ENCODE data around the gene CARMIL1.

The CARMIL1 gene

DNA sequence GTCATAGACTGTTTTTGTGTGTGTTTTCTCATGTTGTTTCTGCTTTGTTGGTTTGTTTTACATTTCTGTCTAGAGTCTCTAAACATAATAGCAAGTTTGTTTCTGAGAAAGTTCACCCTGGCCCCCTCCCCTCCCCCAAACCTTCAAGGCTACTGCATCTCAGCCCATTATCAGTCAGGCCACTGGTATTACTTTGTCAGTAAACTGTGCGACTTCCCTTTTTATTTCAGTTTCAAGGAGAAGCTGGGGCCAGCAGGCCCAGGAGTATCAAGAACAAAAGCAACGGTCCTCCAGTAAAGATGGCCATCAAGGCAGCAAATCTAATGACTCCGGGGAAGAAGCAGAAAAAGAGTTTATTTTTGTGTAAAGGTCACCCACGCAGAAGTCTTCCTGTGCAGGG is 340.0 kb downstream of the CARMIL1 start:
- DNase-seq (ENCODE audit: low spot score), result no peak

DNA sequence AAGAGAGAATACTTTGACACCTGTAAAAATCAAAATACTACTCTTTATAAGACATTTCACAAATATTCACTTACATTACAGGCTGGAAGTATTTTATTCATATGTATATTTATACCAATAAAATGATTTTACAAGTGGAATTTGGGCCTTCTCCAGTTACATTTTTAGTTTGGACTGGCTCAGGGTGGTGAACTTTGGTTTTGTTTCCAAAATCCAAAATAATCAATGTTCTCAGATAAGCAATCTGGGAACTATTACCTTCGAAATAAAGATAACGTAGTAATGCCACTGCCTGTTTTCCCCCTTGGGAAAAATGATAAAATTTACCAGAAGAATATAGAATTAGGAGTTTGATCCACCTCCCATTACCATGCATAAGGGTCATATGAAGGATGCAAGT is 341.2 kb downstream of the CARMIL1 start:
- no peak for DNase-seq (ENCODE audit: low spot score)

DNA sequence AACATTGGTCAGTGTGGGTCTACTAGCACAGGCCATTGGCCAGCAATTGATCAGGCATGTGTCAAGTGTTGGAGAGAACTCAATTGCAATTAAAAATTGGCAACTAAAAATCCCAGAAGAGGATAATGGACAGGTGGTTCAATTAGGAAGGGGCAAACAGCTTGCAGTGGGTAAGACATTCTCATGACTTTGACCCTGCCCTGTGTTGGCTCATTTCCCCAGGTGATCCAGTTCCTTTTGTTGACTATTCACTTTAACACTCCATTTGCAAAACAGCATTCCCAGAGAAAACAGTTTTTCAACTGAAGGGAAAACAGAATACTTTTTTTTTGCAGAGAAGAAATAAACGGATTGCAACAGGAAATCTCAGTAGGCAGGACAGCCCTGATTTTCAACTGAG is 343.9 kb downstream of the CARMIL1 start:
- no peak for DNase-seq (ENCODE audit: low spot score)

DNA sequence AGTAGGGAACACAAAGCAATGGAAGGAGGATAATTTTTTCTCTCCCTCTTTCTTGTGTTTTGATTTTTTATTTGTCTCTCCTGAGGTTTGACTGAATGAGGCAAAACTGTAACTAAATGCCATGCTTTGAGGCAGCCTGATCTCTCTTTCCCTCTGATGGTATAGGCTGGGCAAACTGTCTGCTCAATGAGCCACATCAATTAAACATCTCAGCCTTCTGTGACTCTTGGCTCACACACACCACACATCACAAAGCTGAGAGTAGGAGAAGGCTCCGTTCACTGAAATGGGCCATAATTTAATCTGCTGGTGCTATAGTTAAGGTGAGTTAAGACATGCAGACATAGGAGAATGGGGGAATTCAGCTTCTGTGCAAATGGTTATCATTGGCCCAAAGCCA is 344.7 kb downstream of the CARMIL1 start:
- DNase-seq (ENCODE audit: low spot score), result no peak

DNA sequence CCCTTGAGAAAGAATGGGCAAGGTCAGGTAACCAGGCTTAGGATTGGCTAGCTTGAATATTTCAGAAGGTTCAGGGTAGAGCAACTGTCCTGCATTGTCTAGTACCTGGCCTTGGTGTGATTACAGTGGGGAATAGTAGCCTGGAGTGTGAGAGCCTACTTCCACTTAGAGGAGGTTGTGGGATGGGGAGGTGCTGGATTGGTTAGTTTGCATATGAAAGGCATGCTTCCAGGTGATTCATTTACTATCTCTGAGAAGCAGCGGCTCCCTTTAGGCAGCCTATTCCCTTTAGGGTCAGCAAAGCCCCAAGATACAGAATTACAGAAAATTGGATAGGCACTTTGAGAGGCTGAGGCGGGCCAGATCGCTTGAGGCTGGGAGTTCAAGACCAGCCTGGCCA is 347.8 kb downstream of the CARMIL1 start:
- no peak for DNase-seq (ENCODE audit: low spot score)

DNA sequence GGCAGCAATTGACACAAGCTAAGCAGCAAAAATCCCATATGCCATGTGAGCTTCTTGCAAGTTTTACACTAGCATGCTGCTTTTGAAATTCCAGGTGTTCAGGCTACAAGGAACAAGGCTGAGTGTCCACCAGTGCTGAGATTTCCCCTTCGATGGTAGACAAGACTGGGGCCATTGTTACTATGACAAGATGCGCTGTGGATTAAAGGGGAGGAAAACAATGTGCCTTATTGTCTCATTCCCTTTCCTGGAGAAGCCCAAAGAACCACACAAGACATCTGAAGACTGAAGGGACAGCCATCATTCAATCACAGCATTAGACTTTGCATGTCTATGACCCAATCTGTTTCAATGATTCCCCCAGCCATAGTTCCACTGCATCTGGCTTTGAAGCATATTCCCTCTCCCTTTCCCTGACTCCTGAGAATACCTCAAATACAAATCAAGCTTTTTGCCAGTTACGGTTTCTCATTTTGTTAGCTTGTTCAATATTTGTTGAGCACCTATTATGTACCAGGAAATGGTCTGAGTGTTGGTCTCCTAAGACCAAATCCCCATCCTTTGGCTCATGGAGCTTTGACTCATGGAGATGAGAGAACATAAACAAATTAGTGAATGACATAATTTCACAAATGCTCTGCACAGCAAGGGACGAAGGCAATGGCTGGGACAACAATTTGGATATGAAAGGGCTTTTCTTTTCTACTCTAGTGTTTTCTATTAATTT is 349.5 kb downstream of the CARMIL1 start:
- no peak for DNase-seq (ENCODE audit: low spot score)

DNA sequence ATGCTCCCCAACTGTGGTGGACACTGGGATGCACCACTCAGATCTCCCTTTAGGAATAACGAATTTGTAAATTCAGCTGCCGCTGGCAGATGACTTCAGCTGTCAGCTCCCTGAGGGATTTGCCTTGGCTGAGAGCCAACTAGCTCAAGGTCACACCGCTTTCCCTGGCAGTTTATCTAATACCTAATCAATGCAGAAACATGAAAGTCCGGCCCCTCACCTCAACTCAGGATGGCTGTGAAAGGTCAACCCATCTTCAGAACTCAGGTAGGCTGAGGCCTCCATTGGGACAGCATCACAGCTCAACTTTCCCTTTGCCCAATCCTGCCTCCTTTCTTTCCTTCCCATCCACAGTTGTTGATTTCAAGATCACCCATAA is 350.0 kb downstream of the CARMIL1 start:
- DNase-seq (ENCODE audit: low spot score), result no peak

DNA sequence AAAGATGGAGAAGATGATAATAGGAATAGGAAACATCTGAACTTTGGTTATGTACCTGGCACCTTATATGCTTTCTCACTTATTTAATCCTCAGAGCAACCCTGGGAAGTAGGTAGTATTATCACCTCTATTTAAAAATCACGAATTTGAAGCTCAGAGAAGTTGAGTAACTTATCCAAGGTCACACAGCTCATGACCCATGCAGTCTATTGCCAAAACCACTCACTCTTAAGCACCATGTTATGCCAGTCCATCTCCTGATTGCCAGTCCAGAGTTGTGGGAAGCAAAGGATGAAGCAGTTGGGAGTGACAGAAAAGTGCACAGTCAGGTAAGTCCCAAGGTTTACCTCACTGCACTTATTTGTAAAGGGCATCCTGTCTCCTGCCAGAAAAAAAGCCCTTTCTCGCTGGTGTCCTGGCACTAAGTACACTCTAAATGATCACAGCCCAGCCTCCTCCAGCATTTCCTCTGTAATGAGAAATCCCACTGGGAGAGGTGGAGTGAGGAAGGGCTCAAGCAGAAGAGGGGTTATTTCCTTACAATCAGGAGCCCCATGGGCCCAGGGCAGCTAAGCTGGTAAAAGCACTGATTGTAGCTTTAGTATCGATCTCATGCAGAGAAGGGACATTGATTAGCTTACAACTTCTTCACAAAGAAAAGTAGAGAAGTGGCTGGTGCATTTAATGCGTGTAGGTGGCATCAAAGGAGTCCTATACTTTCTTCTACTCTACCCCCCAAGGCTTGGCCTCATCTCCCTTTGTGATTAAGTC is 351.5 kb downstream of the CARMIL1 start:
- no peak for DNase-seq (ENCODE audit: low spot score)

DNA sequence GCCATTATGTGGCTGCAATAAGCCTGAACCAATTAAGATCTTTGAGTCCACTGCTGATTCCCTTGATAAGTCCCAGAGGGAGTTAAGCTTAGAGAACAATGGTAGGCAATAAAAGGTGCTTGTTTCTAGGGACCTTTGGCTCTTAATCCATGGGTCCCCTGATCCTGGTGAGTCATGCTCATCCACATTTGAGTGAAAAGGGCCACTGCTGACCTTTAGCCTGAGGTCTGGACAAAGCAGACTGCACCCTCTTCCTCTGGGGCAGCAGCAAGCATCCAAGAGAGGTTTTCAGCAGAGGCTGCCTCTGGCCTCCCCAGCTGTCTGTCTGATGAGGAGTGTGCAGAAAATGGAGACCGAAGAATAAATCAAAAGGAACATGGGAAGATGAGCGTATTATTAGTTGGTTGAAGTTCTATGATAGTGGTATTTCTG is 356.7 kb downstream of the CARMIL1 start:
- DNase-seq (ENCODE audit: low spot score), result peak; percentile 7

DNA sequence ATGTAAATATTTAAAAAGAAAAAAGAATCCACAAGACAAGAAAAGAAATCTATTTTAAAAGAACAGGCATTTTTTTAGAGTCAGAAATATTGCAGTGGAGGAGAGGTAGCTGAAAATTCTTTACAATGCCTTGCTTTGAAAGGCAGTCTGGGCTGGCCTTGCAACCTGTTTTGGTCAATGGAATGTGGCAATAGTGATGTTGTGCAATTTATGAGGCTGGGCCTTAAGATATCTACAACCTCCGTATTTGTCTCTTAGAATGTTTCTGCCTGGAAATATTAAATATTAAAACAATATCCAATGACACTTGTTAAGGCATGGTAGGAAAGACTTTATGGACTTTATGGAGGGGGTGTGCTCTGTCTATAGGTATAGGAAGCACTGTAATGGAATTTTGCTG is 358.0 kb downstream of the CARMIL1 start:
- DNase-seq (ENCODE audit: low spot score), result no peak

DNA sequence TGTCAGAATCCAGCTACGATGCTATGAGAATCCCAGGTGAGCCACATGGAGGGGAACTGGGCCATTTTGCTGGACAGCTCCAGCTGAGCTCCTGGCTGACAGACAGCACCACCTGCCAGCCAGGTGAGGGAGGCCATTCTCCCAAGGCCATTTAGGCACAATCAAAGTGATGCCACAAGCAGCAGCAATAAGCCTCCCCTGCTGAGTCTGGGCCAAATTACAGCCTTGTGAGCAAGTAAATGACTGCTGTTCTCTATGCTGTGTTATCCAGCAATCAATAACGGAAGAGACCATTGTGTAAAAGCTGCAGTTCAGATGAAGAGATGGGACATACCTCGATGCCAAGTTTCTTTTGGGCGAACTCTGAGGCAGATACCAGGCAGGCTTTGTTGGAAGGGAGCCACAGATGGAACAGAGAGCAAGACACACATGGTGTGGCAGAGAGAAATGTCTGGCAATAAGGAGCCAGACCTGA is 358.8 kb downstream of the CARMIL1 start:
- DNase-seq (ENCODE audit: low spot score), result no peak

DNA sequence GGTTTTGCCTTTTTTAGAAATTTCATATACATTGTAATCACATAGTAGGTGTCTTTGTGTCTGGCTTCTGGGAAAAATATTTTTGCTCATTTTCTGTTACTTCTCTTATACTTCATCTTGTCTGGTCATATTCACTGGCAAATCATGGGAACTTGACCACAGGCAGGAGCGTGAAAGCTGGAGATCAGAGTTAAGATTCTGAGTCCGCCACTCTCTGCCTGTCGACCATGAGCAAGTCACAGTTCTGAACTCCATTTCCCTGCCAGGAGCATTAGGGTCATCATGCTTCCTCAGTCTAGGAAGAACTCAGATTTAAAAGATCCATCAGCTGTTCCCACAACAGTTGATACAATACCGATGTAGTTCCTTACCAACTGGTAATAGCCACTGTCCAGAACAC is 360.5 kb downstream of the CARMIL1 start:
- no peak for DNase-seq (ENCODE audit: low spot score)

DNA sequence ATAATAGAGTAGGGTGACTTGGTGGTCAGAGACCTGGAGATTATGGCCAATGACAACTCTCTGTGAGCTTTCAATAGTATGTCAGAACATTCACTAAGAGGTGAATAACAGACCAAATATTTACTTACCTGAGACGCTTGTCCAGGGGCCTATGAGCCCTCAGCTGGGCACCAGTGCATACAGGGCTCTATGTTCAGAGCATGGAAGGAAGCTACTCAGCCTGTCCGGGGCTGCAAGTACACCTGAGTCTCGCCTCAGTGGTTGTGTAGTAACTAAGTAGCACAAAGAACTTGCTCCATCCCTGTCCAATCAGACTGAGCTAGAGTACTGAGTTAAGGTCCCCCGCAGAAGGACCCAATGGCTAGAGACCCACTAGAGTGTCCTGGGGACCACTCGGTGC is 361.3 kb downstream of the CARMIL1 start:
- no peak for DNase-seq (ENCODE audit: low spot score)

DNA sequence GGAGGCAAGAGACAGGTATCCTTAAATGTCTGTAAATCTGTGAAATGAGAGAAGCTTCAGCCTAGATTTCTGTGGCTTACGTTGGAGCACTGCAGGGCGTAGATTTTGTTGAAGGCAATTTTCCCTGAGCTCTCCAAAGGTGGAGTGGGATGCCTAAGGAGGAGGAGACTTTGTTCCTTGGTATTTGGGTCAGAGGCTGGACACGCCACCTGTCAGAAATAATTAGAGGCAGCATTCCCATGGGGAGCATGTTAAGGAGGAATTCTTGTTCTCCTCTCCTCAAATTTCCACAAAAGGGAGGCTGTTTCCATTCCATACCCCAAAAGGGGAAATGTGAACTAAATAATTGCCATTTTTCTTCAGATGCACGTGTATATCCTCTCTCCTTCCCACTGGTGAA is 361.7 kb downstream of the CARMIL1 start:
- DNase-seq (ENCODE audit: low spot score), result no peak

DNA sequence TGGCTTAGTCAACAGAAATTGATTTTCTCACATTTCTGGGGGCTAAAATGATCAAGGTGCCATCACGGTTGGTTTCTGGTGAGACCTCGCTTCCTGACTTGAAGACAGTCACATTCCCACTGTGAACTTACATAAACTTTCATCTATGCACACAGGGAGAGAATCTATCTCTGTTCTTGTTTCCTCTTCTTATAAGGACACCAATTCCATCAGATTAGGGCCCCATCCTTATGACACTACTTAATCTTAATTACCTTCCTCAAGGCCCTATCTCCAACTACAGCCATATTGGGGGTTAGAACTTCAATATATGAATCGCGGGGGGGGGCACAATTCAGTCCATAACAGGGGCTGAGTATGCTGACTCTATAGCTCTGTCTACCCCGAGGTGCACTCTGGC is 362.2 kb downstream of the CARMIL1 start:
- no peak for DNase-seq (ENCODE audit: low spot score)

DNA sequence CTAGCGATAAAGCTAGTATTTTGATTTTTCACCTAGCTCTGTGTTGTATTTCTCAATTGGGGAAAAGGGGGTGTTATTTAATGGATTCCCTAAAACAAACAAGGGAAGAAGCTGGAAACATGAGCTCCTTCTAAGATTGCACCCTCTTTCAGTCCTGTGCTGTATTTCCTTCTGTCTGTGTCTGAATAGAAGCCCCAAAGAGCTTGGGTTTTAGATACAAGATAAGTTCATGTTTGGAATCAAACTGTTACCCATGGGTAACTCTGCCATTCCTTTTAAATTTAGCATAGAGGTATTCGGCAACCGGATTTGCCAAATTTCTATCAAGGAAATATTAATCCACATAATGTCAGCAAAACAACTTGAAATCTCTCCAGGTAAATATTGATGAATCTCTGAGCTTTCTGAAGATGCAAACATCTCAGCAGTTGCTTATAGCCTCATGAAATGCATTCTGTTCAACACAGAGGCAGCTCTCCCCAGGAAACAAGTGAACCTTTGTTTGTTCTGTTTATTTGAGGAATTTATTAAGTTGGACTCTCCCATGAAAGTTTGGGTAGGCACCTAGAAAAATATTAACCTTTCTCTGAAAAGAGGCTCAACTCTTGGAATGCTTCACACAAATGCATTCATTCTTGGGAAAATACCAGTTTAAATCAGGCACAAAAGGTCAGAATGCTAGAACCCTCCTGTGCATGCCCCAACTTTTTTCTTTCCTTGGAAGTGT is 362.9 kb downstream of the CARMIL1 start:
- no peak for DNase-seq (ENCODE audit: low spot score)

DNA sequence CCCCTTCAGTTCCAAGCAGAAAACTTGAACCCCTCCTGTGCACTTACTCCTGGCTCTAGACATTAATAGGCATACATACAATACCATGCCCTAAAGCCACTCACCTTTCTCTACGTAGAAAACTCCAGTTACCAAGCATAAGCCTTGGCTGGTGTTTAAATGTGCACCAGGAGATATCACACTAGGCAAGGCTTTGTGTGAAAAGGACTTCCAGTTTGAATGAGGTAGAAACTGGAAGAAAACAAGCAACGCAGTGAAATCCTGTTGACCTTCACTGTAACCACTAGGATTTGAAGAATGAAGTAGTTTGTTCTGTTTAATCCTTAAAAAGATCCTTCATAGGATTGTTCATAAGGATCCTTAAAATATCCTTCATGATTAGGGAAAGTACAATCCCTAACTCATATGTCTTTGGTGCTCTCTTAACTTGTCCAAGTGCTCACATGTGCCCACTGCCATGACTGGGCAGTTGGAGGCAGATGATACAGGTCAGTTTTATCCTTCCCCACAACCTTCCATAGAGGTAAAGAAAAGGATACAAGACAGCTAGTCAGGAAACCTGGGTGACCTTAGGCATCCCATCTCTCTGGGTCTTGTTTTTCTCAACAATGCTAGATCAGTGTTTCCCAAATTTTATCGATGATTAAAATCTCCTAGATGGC is 363.6 kb downstream of the CARMIL1 start:
- DNase-seq (ENCODE audit: low spot score), result no peak

DNA sequence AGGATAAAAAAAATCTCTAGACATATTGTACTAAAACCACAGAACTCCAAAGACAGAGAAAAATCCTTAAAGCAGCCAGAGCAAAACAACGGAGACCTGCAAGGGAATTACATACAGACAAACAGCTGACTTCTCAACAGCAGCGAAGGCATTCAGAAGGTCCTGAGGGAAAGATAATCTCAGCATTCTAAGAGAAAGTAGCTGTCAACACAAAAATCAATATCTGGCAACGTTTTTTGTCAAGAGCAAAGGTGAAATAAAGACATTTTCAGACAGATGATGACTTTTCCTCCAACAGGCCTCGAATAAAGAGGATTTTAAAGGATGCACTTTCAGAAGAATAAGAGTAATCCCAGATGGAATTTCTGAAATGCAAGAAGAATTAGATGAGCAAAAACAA is 366.7 kb downstream of the CARMIL1 start:
- no peak for DNase-seq (ENCODE audit: low spot score)

DNA sequence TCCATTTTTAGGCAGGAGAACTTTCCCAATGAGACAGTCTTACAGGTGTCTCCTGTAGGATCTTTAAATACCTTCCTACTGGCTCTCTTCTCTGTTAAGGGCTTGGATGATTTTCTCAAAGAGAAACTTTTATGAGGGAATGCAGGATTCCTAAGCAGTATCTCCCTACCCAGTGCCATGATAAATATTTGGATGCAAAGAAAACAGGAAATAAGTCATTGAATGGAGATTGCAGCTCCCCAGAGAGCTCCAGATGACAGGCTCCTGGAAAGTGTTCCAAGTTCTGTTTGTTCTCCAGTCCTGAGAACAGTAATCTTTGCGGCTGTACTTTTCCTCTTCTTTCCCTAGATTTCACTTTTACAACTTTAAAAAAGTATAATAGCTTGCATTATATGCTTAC is 370.4 kb downstream of the CARMIL1 start:
- no peak for DNase-seq (ENCODE audit: low spot score)

DNA sequence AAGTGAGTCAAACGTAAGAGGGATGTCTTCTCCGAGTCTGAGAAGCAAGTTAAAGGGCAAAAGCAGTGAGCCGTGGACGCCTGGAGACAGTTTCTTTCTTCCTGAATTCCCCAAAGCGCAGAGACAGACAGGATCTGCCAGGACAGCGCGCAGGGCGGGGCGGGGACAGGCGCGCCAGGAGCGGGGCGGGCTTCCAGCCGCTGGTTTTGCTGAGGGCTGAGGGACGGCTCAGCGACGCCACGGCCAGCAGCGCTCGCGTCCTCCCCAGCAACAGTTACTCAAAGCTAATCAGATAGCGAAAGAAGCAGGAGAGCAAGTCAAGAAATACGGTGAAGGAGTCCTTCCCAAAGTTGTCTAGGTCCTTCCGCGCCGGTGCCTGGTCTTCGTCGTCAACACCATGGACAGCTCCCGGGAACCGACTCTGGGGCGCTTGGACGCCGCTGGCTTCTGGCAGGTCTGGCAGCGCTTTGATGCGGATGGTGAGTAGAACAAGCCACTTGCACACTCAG is 372.9 kb downstream of the CARMIL1 start, which contains the start of gene SCGN:
Gene SCGN, plus strand, starts transcription at position 209 of the 509 bp plus-strand sequence. Its CDS starts 189 bp downstream, at position 398.
- peak; percentile 45 for DNase-seq (ENCODE audit: low spot score)

DNA sequence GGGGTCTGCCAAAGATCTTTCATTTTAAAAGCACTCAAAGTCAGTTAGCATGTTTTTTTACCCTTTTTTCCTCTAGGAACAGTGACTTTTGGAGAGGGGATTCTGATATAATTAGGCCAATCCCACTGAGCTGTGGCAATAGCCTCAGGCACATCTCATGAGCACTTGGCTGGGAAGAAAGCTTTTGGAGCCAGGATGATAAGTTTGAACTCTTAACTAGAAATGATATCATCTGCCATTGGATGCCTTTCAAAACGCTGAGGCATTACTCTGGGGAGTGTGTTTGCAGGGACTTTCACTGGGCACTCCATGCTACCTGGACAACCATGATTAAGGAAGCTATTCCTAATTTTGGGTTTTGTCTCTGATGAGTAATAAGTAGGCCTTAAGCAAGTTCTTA is 376.5 kb downstream of the CARMIL1 start:
- no peak for DNase-seq (ENCODE audit: low spot score)
